OCI-LY7 (cell line): ENCODE results near the gene ENKD1. TPM values are rescaled to one million over a fixed set of nuclear protein-coding genes. Genes with fewer than 3 reads are reported as not detected.

Experiments
- BruUV-seq: library from RNA; stranded (reverse); fragments of 400-500 nt; replicated peaks from 2 replicates; lab custom pipeline; 2021; lab: Mats Ljungman, UMichigan
- CTCF ChIA-PET: fragments of 300-600 bp; sonication (Branson Sonifier 250); formaldehyde crosslinking; loops from one replicate; lab custom pipeline; 2022; ENCODE audit warnings: antibody characterized with exemption; ENCODE audit not compliant: unreplicated experiment; lab: Charles Lee
- POLR2A ChIA-PET: fragments of 300-600 bp; sonication (Branson Sonifier 250); formaldehyde crosslinking; loops from one replicate; lab custom pipeline; 2022; ENCODE audit warnings: antibody characterized with exemption; lab: Charles Lee
- DNase-seq: peaks from one replicate; pipeline ENCODE4 v3.0.0-alpha.2; 2015; ENCODE audit warnings: low spot score
- H2AFZ ChIP-seq: fragments of 200-600 bp; sonication (generic), shearing (Covaris generic); 2 replicates; pipeline ENCODE4 v1.6.1; 2014; ENCODE audit warnings: mild to moderate bottlenecking, antibody characterized with exemption, low read length, moderate library complexity
- H3K27ac ChIP-seq: fragments of 200-600 bp; sonication (generic); 2 replicates; pipeline ENCODE4 v1.5.1; 2014; ENCODE audit warnings: mixed run types, low read depth, mild to moderate bottlenecking, moderate library complexity, low read length, inconsistent platforms; ENCODE audit not compliant: poor library complexity, severe bottlenecking
- H3K36me3 ChIP-seq: fragments of 200-600 bp; sonication (generic); 2 replicates; pipeline ENCODE4 v1.6.1; 2014; ENCODE audit warnings: mild to moderate bottlenecking, antibody characterized with exemption, low read length, moderate library complexity, mixed read lengths; ENCODE audit not compliant: insufficient read depth
- H3K4me1 ChIP-seq: fragments of 200-600 bp; sonication (generic); 2 replicates; pipeline ENCODE4 v1.5.1; 2014; ENCODE audit warnings: mild to moderate bottlenecking, low read length; ENCODE audit not compliant: insufficient read depth, poor library complexity, severe bottlenecking
- H3K4me2 ChIP-seq: fragments of 200-600 bp; sonication (generic); 2 replicates; pipeline ENCODE4 v1.6.1; 2014; ENCODE audit warnings: mild to moderate bottlenecking, low read length
- H3K4me3 ChIP-seq: fragments of 200-600 bp; sonication (generic); 2 replicates; pipeline ENCODE4 v1.5.1; 2014; ENCODE audit warnings: mild to moderate bottlenecking, low read depth, low read length; ENCODE audit not compliant: poor library complexity, severe bottlenecking
- H3K79me2 ChIP-seq: fragments of 200-600 bp; sonication (generic); 2 replicates; pipeline ENCODE4 v1.6.1; 2016; ENCODE audit warnings: low read depth, mild to moderate bottlenecking, low read length, moderate library complexity, mixed read lengths; ENCODE audit not compliant: insufficient read depth
- H3K9me2 ChIP-seq: fragments of 200-600 bp; sonication (generic); 2 replicates; pipeline ENCODE4 v1.6.1; 2016; ENCODE audit warnings: mild to moderate bottlenecking, low read length, mixed read lengths; ENCODE audit not compliant: insufficient read depth
- H3K9me3 ChIP-seq: fragments of 200-600 bp; sonication (generic); 2 replicates; pipeline ENCODE4 v1.6.1; 2014; ENCODE audit warnings: mild to moderate bottlenecking, mixed run types, low read length, mixed read lengths
- H4K20me1 ChIP-seq: fragments of 200-600 bp; sonication (generic); 2 replicates; pipeline ENCODE4 v1.6.1; 2014; ENCODE audit warnings: mild to moderate bottlenecking, antibody characterized with exemption, low read length, moderate library complexity, mixed read lengths; ENCODE audit not compliant: insufficient read depth
- EZH2phosphoT487 ChIP-seq: fragments of 200-600 bp; sonication (generic); IDR thresholded peaks from 2 replicates; pipeline ENCODE4 v1.6.1; 2018; ENCODE audit warnings: low read depth, borderline replicate concordance, mild to moderate bottlenecking, mixed run types, antibody characterized with exemption, low read length, moderate library complexity, mixed read lengths
- intact Hi-C: fragments of 100-400 bp; cut with micrococcal nuclease; formaldehyde crosslinking; loops from one replicate; pipeline ENCODE4 v1.10.0; 2022; ENCODE audit not compliant: unreplicated experiment
- total RNA-seq, 2 experiments: library from RNA; depleted of rRNA in 1 of 2; stranded (reverse); fragments of >200 nt in 1 of 2; shearing (Covaris generic) in 1 of 2; gene quantifications; 2 replicates each; pipeline ENCODE4 v1.2.3, GENCODE V29; 2014 to 2022
- TF ChIP-seq, protein P1 (sequence below): fragments of 200-600 bp; sonication (generic); conservative IDR thresholded peaks from 2 replicates; pipeline ENCODE4 v1.5.1; 2014; ENCODE audit warnings: mild to moderate bottlenecking, antibody characterized with exemption, low read length, moderate library complexity, mixed read lengths

The ENKD1 gene
- total RNA-seq, 2 experiments from 2014 or later = 8.1 to 15.7 TPM

DNA sequence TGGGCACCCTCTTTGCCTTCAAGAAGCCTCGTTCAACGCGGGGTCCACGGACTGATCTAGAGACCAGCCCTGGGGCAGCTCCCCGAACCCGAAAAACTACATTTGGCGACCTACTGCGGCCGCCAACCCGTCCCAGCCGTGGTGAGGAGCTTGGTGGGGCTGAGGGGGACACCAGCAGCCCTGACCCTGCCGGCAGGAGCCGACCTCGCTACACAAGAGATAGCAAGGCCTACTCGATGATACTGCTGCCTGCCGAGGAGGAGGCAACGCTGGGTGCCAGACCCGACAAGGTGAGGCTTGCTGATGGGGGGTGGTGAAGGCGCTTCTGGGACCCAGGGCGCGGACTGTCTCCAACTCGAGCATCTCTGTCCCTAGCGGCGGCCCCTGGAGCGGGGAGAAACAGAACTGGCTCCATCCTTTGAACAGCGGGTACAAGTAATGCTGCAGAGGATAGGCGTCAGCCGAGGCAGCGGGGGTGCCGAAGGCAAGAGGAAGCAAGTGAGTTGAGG, 12.1 kb downstream of the ENKD1 start:
- no peak overlapping the region for H3K4me2 ChIP-seq
- H3K36me3 ChIP-seq = peaks cover 92% of the 10 kb centered on the region
- POLR2A ChIA-PET = no interaction called here
- H3K4me1 ChIP-seq = peaks cover 7% of the 10 kb centered on the region
- TF ChIP-seq, protein P1, sequence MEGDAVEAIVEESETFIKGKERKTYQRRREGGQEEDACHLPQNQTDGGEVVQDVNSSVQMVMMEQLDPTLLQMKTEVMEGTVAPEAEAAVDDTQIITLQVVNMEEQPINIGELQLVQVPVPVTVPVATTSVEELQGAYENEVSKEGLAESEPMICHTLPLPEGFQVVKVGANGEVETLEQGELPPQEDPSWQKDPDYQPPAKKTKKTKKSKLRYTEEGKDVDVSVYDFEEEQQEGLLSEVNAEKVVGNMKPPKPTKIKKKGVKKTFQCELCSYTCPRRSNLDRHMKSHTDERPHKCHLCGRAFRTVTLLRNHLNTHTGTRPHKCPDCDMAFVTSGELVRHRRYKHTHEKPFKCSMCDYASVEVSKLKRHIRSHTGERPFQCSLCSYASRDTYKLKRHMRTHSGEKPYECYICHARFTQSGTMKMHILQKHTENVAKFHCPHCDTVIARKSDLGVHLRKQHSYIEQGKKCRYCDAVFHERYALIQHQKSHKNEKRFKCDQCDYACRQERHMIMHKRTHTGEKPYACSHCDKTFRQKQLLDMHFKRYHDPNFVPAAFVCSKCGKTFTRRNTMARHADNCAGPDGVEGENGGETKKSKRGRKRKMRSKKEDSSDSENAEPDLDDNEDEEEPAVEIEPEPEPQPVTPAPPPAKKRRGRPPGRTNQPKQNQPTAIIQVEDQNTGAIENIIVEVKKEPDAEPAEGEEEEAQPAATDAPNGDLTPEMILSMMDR = no peak
- intact Hi-C loops = no loop called here
- H4K20me1 ChIP-seq = 0 out of 2 replicates have a peak, but pooled peaks cover 7% of the 10 kb centered on the region
- H3K9me3 ChIP-seq = no peaks in the 10 kb centered on the region
- no peak for DNase-seq
- H3K79me2 ChIP-seq = peaks cover 10% of the 10 kb centered on the region; the same call in 1 of the 2 replicates
- no peaks in the 10 kb centered on the region for H3K9me2 ChIP-seq
- no peak overlapping the region for H3K4me3 ChIP-seq
- no peak overlapping the region for H2AFZ ChIP-seq
- no TSS peak for BruUV-seq
- CTCF ChIA-PET = no interaction called here
- H3K27ac ChIP-seq = no peak overlapping the region

DNA sequence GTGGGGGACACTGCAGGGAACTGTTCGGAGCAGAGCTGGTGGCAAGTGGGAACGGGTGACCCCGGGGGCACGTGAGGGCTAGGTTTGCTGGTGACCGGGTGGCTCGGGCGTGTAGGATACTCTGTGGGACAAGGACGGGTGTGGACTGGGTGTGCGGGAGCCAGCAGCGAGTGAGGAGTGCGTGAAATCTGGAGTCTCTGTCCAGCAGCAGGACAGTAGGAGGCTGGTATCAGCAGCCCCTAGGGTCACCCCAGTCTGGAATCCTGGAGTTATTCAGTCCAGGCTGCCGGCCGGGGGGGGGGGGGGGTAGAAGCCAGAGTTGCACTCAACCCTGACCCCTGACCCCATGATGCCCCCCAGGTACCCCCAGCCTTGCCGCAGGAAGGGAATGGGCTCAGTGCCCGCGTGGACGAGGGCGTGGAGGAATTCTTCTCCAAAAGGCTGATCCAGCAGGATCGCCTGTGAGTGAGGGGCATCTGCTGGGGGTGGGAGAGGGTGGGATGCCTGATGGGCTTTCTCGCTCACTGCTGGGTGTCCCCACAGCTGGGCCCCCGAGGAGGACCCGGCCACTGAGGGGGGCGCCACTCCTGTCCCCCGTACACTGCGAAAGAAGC, 12.7 kb downstream of the ENKD1 start:
- peaks cover 93% of the 10 kb centered on the region for H3K36me3 ChIP-seq
- POLR2A ChIA-PET = no interaction called here
- H2AFZ ChIP-seq = no peak overlapping the region
- BruUV-seq = no TSS peak
- no peak overlapping the region for H3K4me3 ChIP-seq
- no peak overlapping the region for H3K4me2 ChIP-seq
- peaks cover 4% of the 10 kb centered on the region for H3K4me1 ChIP-seq
- H3K27ac ChIP-seq = no peak overlapping the region
- DNase-seq = no peak
- TF ChIP-seq, protein P1 = no peak
- TF ChIP-seq EZH2phosphoT487 = no peak
- H3K79me2 ChIP-seq = peaks cover 4% of the 10 kb centered on the region; the same call in 1 of the 2 replicates
- no peaks in the 10 kb centered on the region for H3K9me2 ChIP-seq
- CTCF ChIA-PET = no interaction called here
- H3K9me3 ChIP-seq = no peaks in the 10 kb centered on the region
- intact Hi-C loops = no loop called here
- peaks cover 1% of the 10 kb centered on the region; the same call in 1 of the 2 replicates for H4K20me1 ChIP-seq

DNA sequence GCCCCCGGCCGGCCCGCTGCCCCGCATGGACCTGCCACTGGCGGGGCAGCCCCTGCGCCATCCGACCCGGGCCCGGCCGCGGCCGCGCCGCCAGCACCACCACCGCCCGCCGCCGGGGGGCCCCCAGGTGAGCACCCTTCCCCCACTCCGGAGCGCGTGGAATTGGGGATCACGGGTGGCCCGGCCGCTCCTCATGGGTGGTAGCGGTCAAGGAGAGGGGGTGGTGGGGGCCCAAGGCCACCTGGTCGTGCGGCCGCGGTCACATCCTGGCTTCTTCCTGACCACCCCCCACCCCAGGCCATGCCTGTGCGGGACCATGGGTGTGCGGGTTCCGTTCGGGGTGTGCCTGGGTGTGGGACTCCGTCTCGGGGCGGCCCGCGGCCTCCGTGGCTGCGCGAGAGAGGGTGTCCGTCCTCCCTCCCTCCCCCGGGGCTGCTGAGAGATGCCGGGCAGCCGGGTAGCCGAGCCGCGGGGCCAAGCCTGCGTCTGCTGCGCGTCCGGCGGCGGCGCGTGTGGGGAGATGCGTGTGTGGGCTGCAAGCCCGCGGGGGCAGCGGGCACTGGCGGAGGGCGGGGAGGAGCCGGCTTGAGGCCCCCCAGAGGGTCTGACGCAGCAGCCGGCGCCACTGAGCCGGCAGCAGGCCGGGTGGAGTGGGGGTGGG, 13.3 kb downstream of the ENKD1 start:
- POLR2A ChIA-PET = no interaction called here
- BruUV-seq = no TSS peak

More for the DNA sequence above, 13.3 kb downstream of the ENKD1 start:
- Histone ChIP-seq H3K79me2 (no peaks in the 10 kb centered on the region), H4K20me1 (no peaks in the 10 kb centered on the region; the same call in 1 of the 2 replicates), H3K4me2 (no peak overlapping the region), H3K36me3 (peaks cover 92% of the 10 kb centered on the region), H3K4me1 (no peaks in the 10 kb centered on the region), H3K9me3 (no peaks in the 10 kb centered on the region), H3K4me3 (no peak overlapping the region), H2AFZ (no peak overlapping the region), H3K9me2 (no peaks in the 10 kb centered on the region), H3K27ac (no peak overlapping the region)
- no peak for DNase-seq
- TF ChIP-seq, protein P1 = no peak
- no peak for TF ChIP-seq EZH2phosphoT487
- intact Hi-C loops = no loop called here
- CTCF ChIA-PET = no interaction called here
